ENCODE data around the gene TENM4.

TENM4 gene

GRCh38 chr11:79021601-79022000, 419.2 kb downstream of the TENM4 start:
- DNase-seq (ENCODE audit: low read depth, low spot score) = no peak
- no peak overlapping the region for H3K4me3 ChIP-seq
- no peak overlapping the region for H3K27ac ChIP-seq
- H3K9me3 ChIP-seq (ENCODE audit: low read depth, low read length) = no peaks in the 10 kb centered on the region
- H3K36me3 ChIP-seq (ENCODE audit: insufficient read depth, low read length) = no peaks in the 10 kb centered on the region
- H3K9ac ChIP-seq (ENCODE audit: insufficient read length) = no peak overlapping the region
- TF ChIP-seq EZH2 (IDR thresholded peaks at IDR 0.05) (no peak), POLR2AphosphoS5 (IDR thresholded peaks at IDR 0.05; ENCODE audit: borderline replicate concordance, low read depth, low read length) (no peak), FOXP2 (optimal IDR thresholded peaks at IDR 0.05; ENCODE audit: control extremely low read depth, extremely low read length, insufficient read depth) (no peak)

- no peak for DNase-seq (ENCODE audit: low read depth, low spot score)
- Histone ChIP-seq H3K36me3 (ENCODE audit: insufficient read depth, low read length) (no peaks in the 10 kb centered on the region), H3K27ac (no peak overlapping the region), H3K9ac (ENCODE audit: insufficient read length) (no peak overlapping the region), H3K9me3 (ENCODE audit: low read depth, low read length) (no peaks in the 10 kb centered on the region), H3K4me3 (no peak overlapping the region)
- no peak for TF ChIP-seq FOXP2 (optimal IDR thresholded peaks at IDR 0.05; ENCODE audit: control extremely low read depth, extremely low read length, insufficient read depth)
- no peak for TF ChIP-seq POLR2AphosphoS5 (IDR thresholded peaks at IDR 0.05; ENCODE audit: borderline replicate concordance, low read depth, low read length)
- TF ChIP-seq EZH2 (IDR thresholded peaks at IDR 0.05) = no peak
These were observed 420.9 kb downstream of the TENM4 start for GRCh38 chr11:79019975-79020374.

- H3K27ac ChIP-seq = no peak overlapping the region
- no peaks in the 10 kb centered on the region for H3K36me3 ChIP-seq (ENCODE audit: insufficient read depth, low read length)
- TF ChIP-seq EZH2 (IDR thresholded peaks at IDR 0.05) = no peak
- no peak for TF ChIP-seq FOXP2 (optimal IDR thresholded peaks at IDR 0.05; ENCODE audit: control extremely low read depth, extremely low read length, insufficient read depth)
- TF ChIP-seq POLR2AphosphoS5 (IDR thresholded peaks at IDR 0.05; ENCODE audit: borderline replicate concordance, low read depth, low read length) = no peak
- no peak for DNase-seq (ENCODE audit: low read depth, low spot score)
- H3K9me3 ChIP-seq (ENCODE audit: low read depth, low read length) = no peaks in the 10 kb centered on the region
- H3K4me3 ChIP-seq = no peak overlapping the region
- H3K9ac ChIP-seq (ENCODE audit: insufficient read length) = no peak overlapping the region
These were observed 421.6 kb downstream of the TENM4 start for GRCh38 chr11:79019277-79019676.

GRCh38 chr11:79018371-79018849, 422.4 kb downstream of the TENM4 start:
- TF ChIP-seq EZH2 (IDR thresholded peaks at IDR 0.05) (no peak), POLR2AphosphoS5 (IDR thresholded peaks at IDR 0.05; ENCODE audit: borderline replicate concordance, low read depth, low read length) (no peak), FOXP2 (optimal IDR thresholded peaks at IDR 0.05; ENCODE audit: control extremely low read depth, extremely low read length, insufficient read depth) (no peak)
- Histone ChIP-seq H3K27ac (no peak overlapping the region), H3K36me3 (ENCODE audit: insufficient read depth, low read length) (no peaks in the 10 kb centered on the region), H3K9me3 (ENCODE audit: low read depth, low read length) (no peaks in the 10 kb centered on the region), H3K9ac (ENCODE audit: insufficient read length) (no peak overlapping the region), H3K4me3 (no peak overlapping the region)
- DNase-seq (ENCODE audit: low read depth, low spot score) = no peak

- H3K27ac ChIP-seq = no peak overlapping the region
- no peaks in the 10 kb centered on the region for H3K36me3 ChIP-seq (ENCODE audit: insufficient read depth, low read length)
These were observed 423.0 kb downstream of the TENM4 start for GRCh38 chr11:79017811-79018210.

GRCh38 chr11:79013509-79013908, 427.3 kb downstream of the TENM4 start:
- Histone ChIP-seq H3K9ac (ENCODE audit: insufficient read length) (no peak overlapping the region), H3K36me3 (ENCODE audit: insufficient read depth, low read length) (no peaks in the 10 kb centered on the region), H3K27ac (no peak overlapping the region), H3K9me3 (ENCODE audit: low read depth, low read length) (no peaks in the 10 kb centered on the region), H3K4me3 (no peak overlapping the region)
- TF ChIP-seq POLR2AphosphoS5 (IDR thresholded peaks at IDR 0.05; ENCODE audit: borderline replicate concordance, low read depth, low read length) (no peak), FOXP2 (optimal IDR thresholded peaks at IDR 0.05; ENCODE audit: control extremely low read depth, extremely low read length, insufficient read depth) (no peak), EZH2 (IDR thresholded peaks at IDR 0.05) (no peak)
- no peak for DNase-seq (ENCODE audit: low read depth, low spot score)

More at GRCh38 chr11:79017811-79018210, 423.0 kb downstream of the TENM4 start:
- Histone ChIP-seq H3K9me3 (ENCODE audit: low read depth, low read length) (no peaks in the 10 kb centered on the region), H3K9ac (ENCODE audit: insufficient read length) (no peak overlapping the region), H3K4me3 (no peak overlapping the region)
- no peak for DNase-seq (ENCODE audit: low read depth, low spot score)
- TF ChIP-seq FOXP2 (optimal IDR thresholded peaks at IDR 0.05; ENCODE audit: control extremely low read depth, extremely low read length, insufficient read depth) (no peak), POLR2AphosphoS5 (IDR thresholded peaks at IDR 0.05; ENCODE audit: borderline replicate concordance, low read depth, low read length) (no peak), EZH2 (IDR thresholded peaks at IDR 0.05) (no peak)

GRCh38 chr11:79011357-79011756, 429.5 kb downstream of the TENM4 start:
- no peak overlapping the region for H3K9ac ChIP-seq (ENCODE audit: insufficient read length)
- no peak for TF ChIP-seq EZH2 (IDR thresholded peaks at IDR 0.05)
- TF ChIP-seq POLR2AphosphoS5 (IDR thresholded peaks at IDR 0.05; ENCODE audit: borderline replicate concordance, low read depth, low read length) = no peak
- no peak for TF ChIP-seq FOXP2 (optimal IDR thresholded peaks at IDR 0.05; ENCODE audit: control extremely low read depth, extremely low read length, insufficient read depth)
- no peak for DNase-seq (ENCODE audit: low read depth, low spot score)

GRCh38 chr11:79007771-79008402, 432.9 kb downstream of the TENM4 start:
- Histone ChIP-seq H3K36me3 (ENCODE audit: insufficient read depth, low read length) (no peaks in the 10 kb centered on the region), H3K4me3 (no peak overlapping the region), H3K27ac (no peak overlapping the region), H3K9ac (ENCODE audit: insufficient read length) (no peak overlapping the region), H3K9me3 (ENCODE audit: low read depth, low read length) (no peaks in the 10 kb centered on the region)
- DNase-seq (ENCODE audit: low read depth, low spot score) = no peak
- TF ChIP-seq POLR2AphosphoS5 (IDR thresholded peaks at IDR 0.05; ENCODE audit: borderline replicate concordance, low read depth, low read length) (no peak), EZH2 (IDR thresholded peaks at IDR 0.05) (no peak), FOXP2 (optimal IDR thresholded peaks at IDR 0.05; ENCODE audit: control extremely low read depth, extremely low read length, insufficient read depth) (no peak)

More at GRCh38 chr11:79011357-79011756, 429.5 kb downstream of the TENM4 start:
- no peak overlapping the region for H3K27ac ChIP-seq
- no peaks in the 10 kb centered on the region for H3K9me3 ChIP-seq (ENCODE audit: low read depth, low read length)
- no peak overlapping the region for H3K4me3 ChIP-seq
- no peaks in the 10 kb centered on the region for H3K36me3 ChIP-seq (ENCODE audit: insufficient read depth, low read length)
